GM12878 (cell line): ENCODE results near the gene ARMCX4. TPM values are rescaled to one million over a fixed set of nuclear protein-coding genes. Genes with fewer than 3 reads are reported as not detected.

Experiments
- ATAC-seq: fragments of 200-7000 bp; cut with Tn5 transposase; 3 replicates; pipeline ENCODE4 v1.9.1; 2020; ENCODE audit warnings: mild to moderate bottlenecking, moderate library complexity
- BruUV-seq: library from RNA; stranded (reverse); fragments of 400-500 nt; replicated peaks from 2 replicates; lab custom pipeline; 2021; lab: Mats Ljungman, UMichigan
- CTCF ChIA-PET: fragments of 300-600 bp; sonication (Branson Sonifier 250); formaldehyde crosslinking; extraction: SDS; loops from one replicate; lab custom pipeline; 2021; ENCODE audit warnings: inconsistent platforms; lab: Yijun Ruan, JAX
- POLR2A ChIA-PET: fragments of 350-600 bp; formaldehyde crosslinking; extraction: SDS; loops from one replicate; lab custom pipeline; 2021; ENCODE audit warnings: inconsistent platforms; lab: Charles Lee
- RAD21 ChIA-PET: fragments of 300-600 bp; sonication (Branson Sonifier 250); formaldehyde crosslinking; loops from one replicate; lab custom pipeline; 2023; ENCODE audit warnings: antibody characterized with exemption; ENCODE audit not compliant: unreplicated experiment; lab: Charles Lee
- SMC1A ChIA-PET: fragments of 300-600 bp; sonication (Branson Sonifier 250); formaldehyde crosslinking; loops from one replicate; lab custom pipeline; 2023; ENCODE audit not compliant: unreplicated experiment, uncharacterized antibody; lab: Charles Lee
- DNase-seq: peaks from one replicate; pipeline ENCODE4 v3.0.0-alpha.2; 2011; ENCODE audit warnings: low read depth, low spot score
- FAIRE-seq: peaks from 3 replicates; lab custom pipeline; 2011; peaks lifted over from hg19 to GRCh38; lab: Jason Lieb, UNC
- H2AFZ ChIP-seq: 2 replicates; pipeline ENCODE4 v1.6.0; 2011; ENCODE audit warnings: low read depth, low read length, control low read depth; ENCODE audit not compliant: control insufficient read depth
- H3K27ac ChIP-seq: 2 replicates; pipeline ENCODE4 v1.5.1; 2011; ENCODE audit warnings: control low read depth; ENCODE audit not compliant: control insufficient read depth, insufficient read depth
- H3K27me3 ChIP-seq, 2 experiments: replicated peaks in 1 of 2; 2 replicates each; pipeline versions ENCODE4 v1.6.0 to v1.6.1; 2011; ENCODE audit warnings: low read length in 1 of 2; ENCODE audit not compliant: control insufficient read depth in 2 of 2, insufficient read depth in 2 of 2
- H3K36me3 ChIP-seq, 2 experiments: 2 replicates each; pipeline ENCODE4 v1.5.1; 2011; ENCODE audit warnings: low read length in 1 of 2; ENCODE audit not compliant: control insufficient read depth in 2 of 2, insufficient read depth in 2 of 2
- H3K4me1 ChIP-seq: 2 replicates; pipeline ENCODE4 v1.6.1; 2011; ENCODE audit warnings: mild to moderate bottlenecking, low read length, moderate library complexity, mixed read lengths; ENCODE audit not compliant: control insufficient read depth, insufficient read depth
- H3K4me2 ChIP-seq: 2 replicates; pipeline ENCODE4 v1.6.0; 2011; ENCODE audit warnings: control low read depth; ENCODE audit not compliant: control insufficient read depth, insufficient read depth
- H3K4me3 ChIP-seq: fragments of 200-600 bp; sonication (generic); 2 replicates; pipeline ENCODE4 v1.5.1; 2016
- H3K79me2 ChIP-seq: 2 replicates; pipeline ENCODE4 v1.6.0; 2011; ENCODE audit warnings: low read length; ENCODE audit not compliant: control insufficient read depth, insufficient read depth
- H3K9ac ChIP-seq: 2 replicates; pipeline ENCODE4 v1.8.0; 2011; ENCODE audit warnings: low read length, control low read depth, mixed read lengths; ENCODE audit not compliant: control insufficient read depth, insufficient read depth
- H3K9me3 ChIP-seq: replicated peaks from 3 replicates; pipeline ENCODE4 v1.5.1; 2011; ENCODE audit warnings: mild to moderate bottlenecking, low read length; ENCODE audit not compliant: control insufficient read depth, insufficient read depth
- H4K20me1 ChIP-seq: 2 replicates; pipeline ENCODE4 v1.6.0; 2011; ENCODE audit not compliant: control insufficient read depth, insufficient read depth
- BCLAF1 ChIP-seq: fragments of 450-650 bp; IDR thresholded peaks from 2 replicates; pipeline ENCODE4 v1.6.1; 2017; ENCODE audit warnings: antibody characterized with exemption, mild to moderate bottlenecking, moderate library complexity
- BHLHE40 ChIP-seq, 2 experiments: fragments of 450-650 bp in 1 of 2; IDR thresholded peaks; 2 replicates each; pipeline ENCODE4 v1.6.1; 2011 to 2017; ENCODE audit warnings: low read depth in 2 of 2, borderline replicate concordance in 1 of 2, improper control_type of control experiment in 1 of 2, low read length in 1 of 2, mild to moderate bottlenecking in 1 of 2
- BMI1 ChIP-seq: fragments of 450-650 bp; IDR thresholded peaks from 2 replicates; pipeline ENCODE4 v1.6.1; 2016; ENCODE audit warnings: mild to moderate bottlenecking, moderate library complexity, borderline replicate concordance
- CREB1 ChIP-seq: IDR thresholded peaks from 2 replicates; pipeline ENCODE4 v1.6.1; 2012; ENCODE audit warnings: low read depth, mild to moderate bottlenecking, inconsistent platforms
- FOXK2 ChIP-seq: fragments of 450-650 bp; IDR thresholded peaks from 2 replicates; pipeline ENCODE4 v1.6.1; 2017; ENCODE audit warnings: mild to moderate bottlenecking, moderate library complexity
- IRF4 ChIP-seq: IDR thresholded peaks from 2 replicates; pipeline ENCODE4 v1.6.1; 2011; ENCODE audit warnings: low read depth, low read length
- JUNB ChIP-seq: IDR thresholded peaks from 2 replicates; pipeline ENCODE4 v1.6.1; 2016; ENCODE audit warnings: antibody characterized with exemption, mild to moderate bottlenecking
- POLR2A ChIP-seq: IDR thresholded peaks from 2 replicates; pipeline ENCODE4 v1.6.1; 2011; ENCODE audit warnings: low read depth, mild to moderate bottlenecking, low read length
- PRDM15 ChIP-seq: fragments of 450-650 bp; formaldehyde crosslinking; IDR thresholded peaks from 2 replicates; pipeline ENCODE4 v1.4.0; 2020; ENCODE audit warnings: mild to moderate bottlenecking, moderate library complexity
- SMAD5 ChIP-seq: IDR thresholded peaks from 2 replicates; pipeline ENCODE4 v1.6.1; 2016; ENCODE audit warnings: antibody characterized with exemption, low read depth
- YY1 ChIP-seq: IDR thresholded peaks from 2 replicates; pipeline ENCODE4 v1.6.1; 2011; ENCODE audit warnings: low read depth, mild to moderate bottlenecking, low read length
- WGBS: methylation state at CpG from one replicate; pipeline ENCODE4 v1.1.6; 2016; ENCODE audit warnings: low lambda C conversion rate; ENCODE audit not compliant: insufficient replicate concordance, insufficient coverage; ENCODE audit errors: missing lambda C conversion rate; 5-methylcytosine and 5-hydroxymethylcytosine counted together
- in situ Hi-C: fragments of 300-500 bp; cut with MboI; formaldehyde crosslinking; loops from 9 replicates; pipeline ENCODE4 v1.14.3; 2018; ENCODE audit warnings: mixed read lengths
- intact Hi-C: fragments of 100-400 bp; cut with micrococcal nuclease; formaldehyde crosslinking; loops from one replicate; pipeline ENCODE4 v1.14.2; 2022; ENCODE audit not compliant: unreplicated experiment
- polyA plus RNA-seq, 11 experiments: library from polyadenylated mRNA; depleted of rRNA in 4 of 11; unstranded in 6 of 11; stranded (reverse) in 5 of 11; fragments of >200 nt; fragmentation: Nextera tagmentation in 4 of 11; fragmentation: Illumina TruSeq in 1 of 11; extraction: Ambion mirVana in 4 of 11; extraction: Trizol in 1 of 11; gene quantifications; 1 replicate in 1 of 11; 2 replicates in 10 of 11; pipeline versions ENCODE4 v1.2.1 to v1.2.3, GENCODE V29; 2011 to 2016; ENCODE audit warnings: inconsistent platforms in 2 of 11, missing spikeins in 2 of 11, low read depth in 1 of 11
- total RNA-seq, 4 experiments: library from RNA; depleted of rRNA in 3 of 4; stranded (reverse); fragments of >200 nt in 3 of 4; fragmentation: Illumina TruSeq in 1 of 4; extraction: Trizol in 1 of 4; gene quantifications; 2 replicates each; pipeline versions ENCODE4 v1.2.1 to v1.2.3, GENCODE V29; 2013 to 2021

Gene ARMCX4
- total and polyA plus RNA-seq, 10 of the 15 experiments (the other 5 are each of a cell fraction or from before 2014, with no cell fraction given), result 0.23 to 3.2 (median 0.75) TPM; not detected in 1

- Histone ChIP-seq H3K9me3 (no peaks in the 10 kb centered on the region), H3K4me1 (no peaks in the 10 kb centered on the region), H3K79me2 (no peaks in the 10 kb centered on the region), H3K36me3 (no peaks in the 10 kb centered on the region), H3K4me2 (no peak overlapping the region), H3K4me3 (no peak overlapping the region), H3K27ac (no peak overlapping the region), H3K27me3 (no peaks in the 10 kb centered on the region), H3K9ac (no peak overlapping the region), H2AFZ (no peak overlapping the region), H4K20me1 (no peaks in the 10 kb centered on the region)
- ChIA-PET SMC1A (interaction anchor here (1.2 kb wide), 1 partner anchor 36 kb away, joined by 3 read pairs; no protein-coding TSS in a partner anchor), RAD21 (no interaction called here), CTCF (no interaction called here), POLR2A (no interaction called here)
- no peak for TF ChIP-seq SMAD5
- no peak for TF ChIP-seq BCLAF1
- in situ Hi-C loops, result no loop called here
- ATAC-seq, result no peak
- DNase-seq, result no peak
- FAIRE-seq, result no peak
- 47% methylated on average over 2 of the region's 2 CpGs for WGBS
- intact Hi-C loops, result no loop called here
- no TSS peak for BruUV-seq
Measured at GRCh38 chrX:101478366-101478765, 6.9 kb upstream of the ARMCX4 start.

- Histone ChIP-seq H3K79me2 (no peaks in the 10 kb centered on the region), H3K4me3 (no peak overlapping the region), H3K9me3 (no peaks in the 10 kb centered on the region), H3K36me3 (no peaks in the 10 kb centered on the region), H3K4me1 (no peaks in the 10 kb centered on the region), H4K20me1 (no peaks in the 10 kb centered on the region), H3K9ac (no peak overlapping the region), H3K27ac (no peak overlapping the region), H2AFZ (no peak overlapping the region), H3K27me3 (no peaks in the 10 kb centered on the region), H3K4me2 (no peak overlapping the region)
- ChIA-PET POLR2A (no interaction called here), CTCF (interaction anchor here (0.6 kb wide), 1 partner anchor 13 kb away, joined by 3 read pairs; no protein-coding TSS in a partner anchor), RAD21 (no interaction called here), SMC1A (no interaction called here)
- FAIRE-seq (no peak), ATAC-seq (no peak), DNase-seq (no peak)
- intact Hi-C loops, result no loop called here
- BruUV-seq, result no TSS peak
- in situ Hi-C loops, result no loop called here
- 18% methylated on average over 4 of the region's 4 CpGs for WGBS
- TF ChIP-seq POLR2A (no peak), YY1 (no peak), BMI1 (no peak), PRDM15 (no peak), JUNB (no peak), IRF4 (no peak), CREB1 (no peak), BHLHE40 (IDR thresholded peaks at IDR 0.05; ENCODE audit: borderline replicate concordance in 1 of 2, low read depth in 2 of 2, low read length in 1 of 2) (no peak), FOXK2 (no peak)
Measured at GRCh38 chrX:101482296-101482695, 3.0 kb upstream of the ARMCX4 start.
